Sigmoid colon (tissue), 7 donors: ENCODE results near the gene APEH. TPM values are rescaled to one million over a fixed set of nuclear protein-coding genes. Genes with fewer than 3 reads are reported as not detected.

Experiments used
- DNase-seq: peaks from one replicate; pipeline ENCODE4 v3.0.0-alpha.2; 2019
- H3K27ac ChIP-seq, 4 donors: fragments of 200-600 bp; sonication (generic); one replicate each; pipeline ENCODE4 v1.5.1; 2016 to 2019; ENCODE audit warnings: mild to moderate bottlenecking in 1 of 4
- H3K27me3 ChIP-seq, 3 donors: fragments of 200-600 bp; sonication (generic); one replicate each; pipeline ENCODE4 v1.5.1; 2019; ENCODE audit warnings: mild to moderate bottlenecking in 1 of 3
- H3K36me3 ChIP-seq, 4 donors: fragments of 200-600 bp; sonication (generic); one replicate each; pipeline ENCODE4 v1.5.1; 2016 to 2019
- H3K4me1 ChIP-seq, 4 donors: fragments of 200-600 bp; sonication (generic); one replicate each; pipeline ENCODE4 v1.5.1; 2017 to 2019
- H3K4me3 ChIP-seq, 4 donors: fragments of 200-600 bp; sonication (generic); one replicate each; pipeline ENCODE4 v1.5.1; 2017 to 2019; ENCODE audit warnings: mild to moderate bottlenecking in 2 of 4, moderate library complexity in 1 of 4
- H3K9me3 ChIP-seq, 4 donors: fragments of 200-600 bp in 3 of 4; sonication (generic) in 3 of 4; one replicate each; pipeline versions ENCODE4 v1.5.1 to v1.6.1; 2013 to 2019
- CTCF ChIP-seq, 4 experiments: fragments of 450-650 bp in 3 of 4; fragments of 200-600 bp in 1 of 4; IDR thresholded peaks; one replicate each; pipeline ENCODE4 v1.5.1; 2016 to 2019; ENCODE audit warnings: antibody characterized with exemption in 4 of 4, mild to moderate bottlenecking in 3 of 4, moderate library complexity in 2 of 4
- EP300 ChIP-seq, 4 donors: sonication (generic); formaldehyde crosslinking; IDR thresholded peaks; one replicate each; pipeline ENCODE4 v1.6.1; 2017; ENCODE audit warnings: antibody characterized with exemption in 4 of 4
- POLR2A ChIP-seq, 2 donors: fragments of 450-650 bp; IDR thresholded peaks; one replicate each; pipeline ENCODE4 v1.6.1; 2016; ENCODE audit warnings: antibody characterized with exemption in 2 of 2, mild to moderate bottlenecking in 2 of 2, moderate library complexity in 2 of 2
- POLR2AphosphoS5 ChIP-seq, 4 donors: sonication (generic); formaldehyde crosslinking; IDR thresholded peaks; one replicate each; pipeline ENCODE4 v1.6.1; 2017; ENCODE audit warnings: antibody characterized with exemption in 4 of 4
- WGBS, 2 donors: extraction: QIAGEN DNeasy Blood & Tissue Kit; methylation state at CpG; one replicate each; pipeline ENCODE4 v1.1.7; 2013; 5-methylcytosine and 5-hydroxymethylcytosine counted together
- intact Hi-C: fragments of 100-400 bp; cut with DNase I; formaldehyde crosslinking; loops from one replicate; pipeline ENCODE4 v1.15.1; 2023
- polyA plus RNA-seq, 3 donors: library from polyadenylated mRNA; stranded (reverse); fragments of 200-250 nt; gene quantifications; one replicate each; pipeline ENCODE4 v1.2.3, GENCODE V29; 2013
- total RNA-seq, 4 donors: library from RNA; depleted of rRNA; stranded (reverse); fragments of >200 nt; gene quantifications; one replicate each; pipeline ENCODE4 v1.1.0, GENCODE V29; 2016
- donor health status: healthy with polysubstance abuse.
- donor health status: Bipolar disorder and iron deficiency.
- donor health status: healthy.

APEH gene
- total and polyA plus RNA-seq, 7 donors: 49.0 to 102 (median 64.8) TPM

- no peaks in the 10 kb centered on the region for H3K4me1 ChIP-seq
These were observed 24.6 kb upstream of the APEH start for GRCh38 chr3:49649576-49649975.

GRCh38 chr3:49650177-49650576 lies 24.0 kb upstream of the APEH start:
- intact Hi-C loops: no loop called here
- Histone ChIP-seq H3K4me1 (no peaks in the 10 kb centered on the region), H3K27ac (no peak overlapping the region), H3K27me3 (no peaks in the 10 kb centered on the region), H3K36me3 (no peaks in the 10 kb centered on the region), H3K9me3 (no peaks in the 10 kb centered on the region), H3K4me3 (no peak overlapping the region)
- WGBS, 2 donors: 61 to 77% methylated on average over 1 of the region's 1 CpG
- TF ChIP-seq POLR2AphosphoS5 (IDR thresholded peaks at IDR 0.05) (no peak), POLR2A (IDR thresholded peaks at IDR 0.05) (no peak), CTCF (IDR thresholded peaks at IDR 0.05) (no peak), EP300 (IDR thresholded peaks at IDR 0.05) (no peak)
- DNase-seq: no peak

More at GRCh38 chr3:49649576-49649975, 24.6 kb upstream of the APEH start:
- Histone ChIP-seq H3K36me3 (no peaks in the 10 kb centered on the region), H3K27me3 (no peaks in the 10 kb centered on the region), H3K9me3 (no peaks in the 10 kb centered on the region), H3K27ac (no peak overlapping the region), H3K4me3 (no peak overlapping the region)
- intact Hi-C loops: no loop called here
- 93% methylated on average over 1 of the region's 1 CpG for WGBS, 2 donors
- DNase-seq: no peak
- no peak for TF ChIP-seq EP300 (IDR thresholded peaks at IDR 0.05)
- no peak for TF ChIP-seq CTCF (IDR thresholded peaks at IDR 0.05)
- no peak for TF ChIP-seq POLR2AphosphoS5 (IDR thresholded peaks at IDR 0.05)

GRCh38 chr3:49650637-49651036 lies 23.5 kb upstream of the APEH start:
- WGBS, 2 donors: 72 to 81% methylated on average over 8 of the region's 8 CpGs
- no peak for TF ChIP-seq POLR2A (IDR thresholded peaks at IDR 0.05)
- H3K4me1 ChIP-seq: no peaks in the 10 kb centered on the region
- no peak overlapping the region for H3K4me3 ChIP-seq
- no peak for DNase-seq
- no peaks in the 10 kb centered on the region for H3K9me3 ChIP-seq
- H3K27ac ChIP-seq: no peak overlapping the region
- intact Hi-C loops: no loop called here
- H3K27me3 ChIP-seq: no peaks in the 10 kb centered on the region
- H3K36me3 ChIP-seq: no peaks in the 10 kb centered on the region

- H3K27me3 ChIP-seq: no peaks in the 10 kb centered on the region
- H3K27ac ChIP-seq: no peak overlapping the region
- no peaks in the 10 kb centered on the region for H3K36me3 ChIP-seq
- TF ChIP-seq EP300 (IDR thresholded peaks at IDR 0.05) (no peak), POLR2A (IDR thresholded peaks at IDR 0.05) (no peak), CTCF (IDR thresholded peaks at IDR 0.05) (no peak), POLR2AphosphoS5 (IDR thresholded peaks at IDR 0.05) (no peak)
- no peak overlapping the region for H3K4me3 ChIP-seq
- no peak for DNase-seq
- no peaks in the 10 kb centered on the region for H3K4me1 ChIP-seq
- no peaks in the 10 kb centered on the region for H3K9me3 ChIP-seq
- 89 to 90% methylated on average over 36 of the region's 36 CpGs for WGBS, 2 donors
- intact Hi-C loops: no loop called here
These were observed 21.8 kb upstream of the APEH start for GRCh38 chr3:49652218-49652902.

GRCh38 chr3:49652903-49653415 lies 21.2 kb upstream of the APEH start:
- Histone ChIP-seq H3K27me3 (no peaks in the 10 kb centered on the region), H3K4me1 (no peaks in the 10 kb centered on the region), H3K9me3 (no peaks in the 10 kb centered on the region), H3K36me3 (no peaks in the 10 kb centered on the region), H3K27ac (no peak overlapping the region), H3K4me3 (no peak overlapping the region)
- no peak for DNase-seq
- 84 to 86% methylated on average over 21 of the region's 21 CpGs for WGBS, 2 donors
- intact Hi-C loops: no loop called here
- no peak for TF ChIP-seq EP300 (IDR thresholded peaks at IDR 0.05)

GRCh38 chr3:49653621-49654020 lies 20.5 kb upstream of the APEH start:
- H3K27ac ChIP-seq: no peak overlapping the region
- no peak for DNase-seq
- WGBS, 2 donors: 85 to 86% methylated on average over 8 of the region's 8 CpGs
- H3K9me3 ChIP-seq: no peaks in the 10 kb centered on the region
- no peaks in the 10 kb centered on the region for H3K4me1 ChIP-seq
- no peak overlapping the region for H3K4me3 ChIP-seq
- H3K36me3 ChIP-seq: no peaks in the 10 kb centered on the region
- H3K27me3 ChIP-seq: no peaks in the 10 kb centered on the region
- intact Hi-C loops: no loop called here
- TF ChIP-seq EP300 (IDR thresholded peaks at IDR 0.05) (no peak), POLR2A (IDR thresholded peaks at IDR 0.05) (no peak), CTCF (IDR thresholded peaks at IDR 0.05) (no peak), POLR2AphosphoS5 (IDR thresholded peaks at IDR 0.05) (no peak)
